GM12878 (cell line): ENCODE results near the gene TSC22D1. TPM values are rescaled to one million over a fixed set of nuclear protein-coding genes. Genes with fewer than 3 reads are reported as not detected.

Experiments used
- ATAC-seq: fragments of 200-7000 bp; cut with Tn5 transposase; 3 replicates; pipeline ENCODE4 v1.9.1; 2020; ENCODE audit warnings: mild to moderate bottlenecking, moderate library complexity
- BruUV-seq: library from RNA; stranded (reverse); fragments of 400-500 nt; replicated peaks from 2 replicates; lab custom pipeline; 2021; lab: Mats Ljungman, UMichigan
- CTCF ChIA-PET: fragments of 300-600 bp; sonication (Branson Sonifier 250); formaldehyde crosslinking; extraction: SDS; loops from one replicate; lab custom pipeline; 2021; ENCODE audit warnings: inconsistent platforms; lab: Yijun Ruan, JAX
- POLR2A ChIA-PET: fragments of 350-600 bp; formaldehyde crosslinking; extraction: SDS; loops from one replicate; lab custom pipeline; 2021; ENCODE audit warnings: inconsistent platforms; lab: Charles Lee
- RAD21 ChIA-PET: fragments of 300-600 bp; sonication (Branson Sonifier 250); formaldehyde crosslinking; loops from one replicate; lab custom pipeline; 2023; ENCODE audit warnings: antibody characterized with exemption; ENCODE audit not compliant: unreplicated experiment; lab: Charles Lee
- SMC1A ChIA-PET: fragments of 300-600 bp; sonication (Branson Sonifier 250); formaldehyde crosslinking; loops from one replicate; lab custom pipeline; 2023; ENCODE audit not compliant: unreplicated experiment, uncharacterized antibody; lab: Charles Lee
- DNase-seq: peaks from one replicate; pipeline ENCODE4 v3.0.0-alpha.2; 2011; ENCODE audit warnings: low read depth, low spot score
- FAIRE-seq: peaks from 3 replicates; lab custom pipeline; 2011; peaks lifted over from hg19 to GRCh38; lab: Jason Lieb, UNC
- H2AFZ ChIP-seq: 2 replicates; pipeline ENCODE4 v1.6.0; 2011; ENCODE audit warnings: low read depth, low read length, control low read depth; ENCODE audit not compliant: control insufficient read depth
- H3K27ac ChIP-seq: 2 replicates; pipeline ENCODE4 v1.5.1; 2011; ENCODE audit warnings: control low read depth; ENCODE audit not compliant: control insufficient read depth, insufficient read depth
- H3K27me3 ChIP-seq, 2 experiments: replicated peaks in 1 of 2; 2 replicates each; pipeline versions ENCODE4 v1.6.0 to v1.6.1; 2011; ENCODE audit warnings: low read length in 1 of 2; ENCODE audit not compliant: control insufficient read depth in 2 of 2, insufficient read depth in 2 of 2
- H3K36me3 ChIP-seq, 2 experiments: 2 replicates each; pipeline ENCODE4 v1.5.1; 2011; ENCODE audit warnings: low read length in 1 of 2; ENCODE audit not compliant: control insufficient read depth in 2 of 2, insufficient read depth in 2 of 2
- H3K4me1 ChIP-seq: 2 replicates; pipeline ENCODE4 v1.6.1; 2011; ENCODE audit warnings: mild to moderate bottlenecking, low read length, moderate library complexity, mixed read lengths; ENCODE audit not compliant: control insufficient read depth, insufficient read depth
- H3K4me2 ChIP-seq: 2 replicates; pipeline ENCODE4 v1.6.0; 2011; ENCODE audit warnings: control low read depth; ENCODE audit not compliant: control insufficient read depth, insufficient read depth
- H3K4me3 ChIP-seq: fragments of 200-600 bp; sonication (generic); 2 replicates; pipeline ENCODE4 v1.5.1; 2016
- H3K79me2 ChIP-seq: 2 replicates; pipeline ENCODE4 v1.6.0; 2011; ENCODE audit warnings: low read length; ENCODE audit not compliant: control insufficient read depth, insufficient read depth
- H3K9ac ChIP-seq: 2 replicates; pipeline ENCODE4 v1.8.0; 2011; ENCODE audit warnings: low read length, control low read depth, mixed read lengths; ENCODE audit not compliant: control insufficient read depth, insufficient read depth
- H3K9me3 ChIP-seq: replicated peaks from 3 replicates; pipeline ENCODE4 v1.5.1; 2011; ENCODE audit warnings: mild to moderate bottlenecking, low read length; ENCODE audit not compliant: control insufficient read depth, insufficient read depth
- H4K20me1 ChIP-seq: 2 replicates; pipeline ENCODE4 v1.6.0; 2011; ENCODE audit not compliant: control insufficient read depth, insufficient read depth
- ASH2L ChIP-seq: fragments of 300-600, 200-600 bp; sonication (generic); IDR thresholded peaks from 2 replicates; pipeline ENCODE4 v1.6.1; 2017; ENCODE audit warnings: low read depth, mild to moderate bottlenecking, borderline replicate concordance
- BCLAF1 ChIP-seq: fragments of 450-650 bp; IDR thresholded peaks from 2 replicates; pipeline ENCODE4 v1.6.1; 2017; ENCODE audit warnings: antibody characterized with exemption, mild to moderate bottlenecking, moderate library complexity
- BHLHE40 ChIP-seq, 2 experiments: fragments of 450-650 bp in 1 of 2; IDR thresholded peaks; 2 replicates each; pipeline ENCODE4 v1.6.1; 2011 to 2017; ENCODE audit warnings: low read depth in 2 of 2, borderline replicate concordance in 1 of 2, improper control_type of control experiment in 1 of 2, low read length in 1 of 2, mild to moderate bottlenecking in 1 of 2
- EZH2 ChIP-seq: IDR thresholded peaks from 2 replicates; pipeline ENCODE4 v1.6.1; 2012; ENCODE audit warnings: low read depth, mild to moderate bottlenecking, control low read depth, inconsistent platforms, low read length, borderline replicate concordance; ENCODE audit not compliant: control insufficient read depth
- FOS ChIP-seq: IDR thresholded peaks from 3 replicates; pipeline ENCODE4 v1.6.1; 2011; ENCODE audit warnings: borderline replicate concordance; ENCODE audit not compliant: insufficient read length; ENCODE audit errors: extremely low read depth
- FOXM1 ChIP-seq: IDR thresholded peaks from 2 replicates; pipeline ENCODE4 v1.6.1; 2012; ENCODE audit warnings: low read depth, mild to moderate bottlenecking, inconsistent platforms, low read length, moderate library complexity
- JUND ChIP-seq: IDR thresholded peaks from 2 replicates; pipeline ENCODE4 v1.6.1; 2012; ENCODE audit warnings: low read depth, mild to moderate bottlenecking, low read length, improper control_type of control experiment, moderate library complexity
- KDM1A ChIP-seq: fragments of 200-600 bp; sonication (generic); IDR thresholded peaks from 2 replicates; pipeline ENCODE4 v1.6.1; 2016; ENCODE audit warnings: borderline replicate concordance
- MLLT1 ChIP-seq: fragments of 450-650 bp; IDR thresholded peaks from 2 replicates; pipeline ENCODE4 v1.6.1; 2016; ENCODE audit warnings: mild to moderate bottlenecking
- MYC ChIP-seq: IDR thresholded peaks from 2 replicates; pipeline ENCODE4 v1.6.1; 2011; ENCODE audit warnings: mild to moderate bottlenecking, low read length, moderate library complexity, inconsistent platforms; ENCODE audit not compliant: insufficient read depth, insufficient replicate concordance, insufficient read length, severe bottlenecking
- NR2C2 ChIP-seq: IDR thresholded peaks from 2 replicates; pipeline ENCODE4 v1.6.1; 2011; ENCODE audit warnings: borderline replicate concordance, low read depth; ENCODE audit not compliant: control insufficient read depth, insufficient read length
- TBL1XR1 ChIP-seq: IDR thresholded peaks from 2 replicates; pipeline ENCODE4 v1.6.1; 2012; ENCODE audit warnings: low read depth, low read length, improper control_type of control experiment
- USF2 ChIP-seq: IDR thresholded peaks from 2 replicates; pipeline ENCODE4 v1.6.1; 2011; ENCODE audit warnings: low read depth, low read length, improper control_type of control experiment, borderline replicate concordance
- ZNF274 ChIP-seq: IDR thresholded peaks from one replicate; pipeline ENCODE4 v1.8.0; 2011; ENCODE audit not compliant: insufficient read length, insufficient read depth
- WGBS: methylation state at CpG from one replicate; pipeline ENCODE4 v1.1.6; 2016; ENCODE audit warnings: low lambda C conversion rate; ENCODE audit not compliant: insufficient replicate concordance, insufficient coverage; ENCODE audit errors: missing lambda C conversion rate; 5-methylcytosine and 5-hydroxymethylcytosine counted together
- in situ Hi-C: fragments of 300-500 bp; cut with MboI; formaldehyde crosslinking; loops from 9 replicates; pipeline ENCODE4 v1.14.3; 2018; ENCODE audit warnings: mixed read lengths
- intact Hi-C: fragments of 100-400 bp; cut with micrococcal nuclease; formaldehyde crosslinking; loops from one replicate; pipeline ENCODE4 v1.14.2; 2022; ENCODE audit not compliant: unreplicated experiment
- polyA plus RNA-seq, 11 experiments: library from polyadenylated mRNA; depleted of rRNA in 4 of 11; unstranded in 6 of 11; stranded (reverse) in 5 of 11; fragments of >200 nt; fragmentation: Nextera tagmentation in 4 of 11; fragmentation: Illumina TruSeq in 1 of 11; extraction: Ambion mirVana in 4 of 11; extraction: Trizol in 1 of 11; gene quantifications; 1 replicate in 1 of 11; 2 replicates in 10 of 11; pipeline versions ENCODE4 v1.2.1 to v1.2.3, GENCODE V29; 2011 to 2016; ENCODE audit warnings: inconsistent platforms in 2 of 11, missing spikeins in 2 of 11, low read depth in 1 of 11
- total RNA-seq, 4 experiments: library from RNA; depleted of rRNA in 3 of 4; stranded (reverse); fragments of >200 nt in 3 of 4; fragmentation: Illumina TruSeq in 1 of 4; extraction: Trizol in 1 of 4; gene quantifications; 2 replicates each; pipeline versions ENCODE4 v1.2.1 to v1.2.3, GENCODE V29; 2013 to 2021
- TF ChIP-seq, protein P1 (sequence below): fragments of 450-650 bp; IDR thresholded peaks from 2 replicates; pipeline ENCODE4 v1.6.1; 2018; ENCODE audit warnings: mild to moderate bottlenecking, low read depth, moderate library complexity; ENCODE audit not compliant: partially characterized antibody

TSC22D1 gene
- total and polyA plus RNA-seq, 10 of the 15 experiments (the other 5 are each of a cell fraction or from before 2014, with no cell fraction given) = 0.37 to 15.7 (median 7.5) TPM

DNA sequence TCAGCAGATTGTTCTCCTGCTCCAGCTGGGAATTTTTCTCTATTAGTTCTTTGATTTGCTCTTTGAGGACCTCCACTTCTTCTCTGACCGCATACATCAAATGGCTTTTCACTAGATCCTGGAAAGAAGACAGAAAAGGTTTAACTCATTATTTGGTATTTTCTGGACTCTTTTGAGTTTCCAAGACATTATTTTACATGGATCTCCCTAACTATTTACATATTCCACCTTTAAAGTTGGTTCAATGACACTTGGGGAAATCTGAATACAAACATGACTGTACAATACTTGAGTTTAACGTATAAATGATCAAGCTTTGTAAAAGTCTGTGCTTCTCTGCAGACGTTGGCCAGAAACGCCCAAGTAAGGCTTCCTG, 141.4 kb downstream of the TSC22D1 start:
- intact Hi-C loops (loop anchor here (5.0 kb wide), 1 partner anchor 192 kb away; no protein-coding TSS in a partner anchor), in situ Hi-C loops (loop anchor here (5.0 kb wide), 3 partner anchors 242 to 527 kb away; no protein-coding TSS in a partner anchor)
- H3K4me3 ChIP-seq = peak overlapping the region; percentile 45; the same call in 1 of the 2 replicates
- H4K20me1 ChIP-seq = no peaks in the 10 kb centered on the region
- ChIA-PET CTCF (no interaction called here), RAD21 (no interaction called here), SMC1A (interaction anchor here (1.0 to 2.3 kb wide), 3 partner anchors 104 to 561 kb away, joined by 3 to 8 read pairs (median 3); no protein-coding TSS in a partner anchor), POLR2A (interaction anchor here (0.6 kb wide), 3 partner anchors 391 to 559 kb away, joined by 3 read pairs; no protein-coding TSS in a partner anchor)
- DNase-seq = no peak
- peaks cover 5% of the 10 kb centered on the region for H3K4me1 ChIP-seq
- no TSS peak for BruUV-seq
- no peaks in the 10 kb centered on the region for H3K9me3 ChIP-seq
- H3K27me3 ChIP-seq = peaks cover 5 to 15% of the 10 kb centered on the region in 2 experiments
- H3K4me2 ChIP-seq = peak overlapping the region; percentile 34; the same call in 1 of the 2 replicates
- WGBS = 20% methylated on average over 4 of the region's 4 CpGs
- no peak overlapping the region for H3K27ac ChIP-seq
- no peak overlapping the region for H3K9ac ChIP-seq
- ATAC-seq = no peak
- no peaks in the 10 kb centered on the region for H3K36me3 ChIP-seq
- FAIRE-seq = no peak
- no peak overlapping the region for H2AFZ ChIP-seq
- H3K79me2 ChIP-seq = no peaks in the 10 kb centered on the region
- no peak for TF ChIP-seq MYC
- no peak for TF ChIP-seq BHLHE40 (IDR thresholded peaks at IDR 0.05; ENCODE audit: borderline replicate concordance in 1 of 2, low read depth in 2 of 2, low read length in 1 of 2)
- no peak for TF ChIP-seq FOXM1
- no peak for TF ChIP-seq TBL1XR1
- TF ChIP-seq, protein P1, sequence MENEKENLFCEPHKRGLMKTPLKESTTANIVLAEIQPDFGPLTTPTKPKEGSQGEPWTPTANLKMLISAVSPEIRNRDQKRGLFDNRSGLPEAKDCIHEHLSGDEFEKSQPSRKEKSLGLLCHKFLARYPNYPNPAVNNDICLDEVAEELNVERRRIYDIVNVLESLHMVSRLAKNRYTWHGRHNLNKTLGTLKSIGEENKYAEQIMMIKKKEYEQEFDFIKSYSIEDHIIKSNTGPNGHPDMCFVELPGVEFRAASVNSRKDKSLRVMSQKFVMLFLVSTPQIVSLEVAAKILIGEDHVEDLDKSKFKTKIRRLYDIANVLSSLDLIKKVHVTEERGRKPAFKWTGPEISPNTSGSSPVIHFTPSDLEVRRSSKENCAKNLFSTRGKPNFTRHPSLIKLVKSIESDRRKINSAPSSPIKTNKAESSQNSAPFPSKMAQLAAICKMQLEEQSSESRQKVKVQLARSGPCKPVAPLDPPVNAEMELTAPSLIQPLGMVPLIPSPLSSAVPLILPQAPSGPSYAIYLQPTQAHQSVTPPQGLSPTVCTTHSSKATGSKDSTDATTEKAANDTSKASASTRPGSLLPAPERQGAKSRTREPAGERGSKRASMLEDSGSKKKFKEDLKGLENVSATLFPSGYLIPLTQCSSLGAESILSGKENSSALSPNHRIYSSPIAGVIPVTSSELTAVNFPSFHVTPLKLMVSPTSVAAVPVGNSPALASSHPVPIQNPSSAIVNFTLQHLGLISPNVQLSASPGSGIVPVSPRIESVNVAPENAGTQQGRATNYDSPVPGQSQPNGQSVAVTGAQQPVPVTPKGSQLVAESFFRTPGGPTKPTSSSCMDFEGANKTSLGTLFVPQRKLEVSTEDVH = no peak
- TF ChIP-seq ZNF274 = no peak
- no peak for TF ChIP-seq FOS
- TF ChIP-seq JUND = no peak
- no peak for TF ChIP-seq ASH2L
- TF ChIP-seq BCLAF1 = no peak
- TF ChIP-seq NR2C2 = no peak
- TF ChIP-seq KDM1A = no peak
- TF ChIP-seq USF2 = no peak
- TF ChIP-seq EZH2 = no peak
- TF ChIP-seq MLLT1 = no peak
